ENCODE results near the gene CDH7.

CDH7 gene

GRCh38 chr18:65907281-65907680 is 156.5 kb downstream of the CDH7 start:
- DNase-seq (ENCODE audit: low spot score), result no peak

- no peak for DNase-seq (ENCODE audit: low spot score)
These were observed 168.2 kb downstream of the CDH7 start for GRCh38 chr18:65919018-65919417.

- no peak for DNase-seq (ENCODE audit: low spot score)
These were observed 168.9 kb downstream of the CDH7 start for GRCh38 chr18:65919663-65920062.

GRCh38 chr18:65922103-65922502 is 171.3 kb downstream of the CDH7 start:
- no peak for DNase-seq (ENCODE audit: low spot score)

- no peak for DNase-seq (ENCODE audit: low spot score)
These were observed 174.1 kb downstream of the CDH7 start for GRCh38 chr18:65924904-65925303.

- no peak for DNase-seq (ENCODE audit: low spot score)
These were observed 184.1 kb downstream of the CDH7 start for GRCh38 chr18:65934874-65935273.

- DNase-seq (ENCODE audit: low spot score), result no peak
These were observed 185.9 kb downstream of the CDH7 start for GRCh38 chr18:65936678-65937077.

GRCh38 chr18:65937180-65937579 is 186.4 kb downstream of the CDH7 start:
- DNase-seq (ENCODE audit: low spot score), result no peak

- peak; percentile 79 for DNase-seq (ENCODE audit: low spot score)
These were observed 188.0 kb downstream of the CDH7 start for GRCh38 chr18:65938592-65939372.

Measured in RKO (cell line).